Muscle layer of colon (tissue), 2 donors: Measurements from ENCODE around the gene USP10.

Source experiments
- H3K27ac ChIP-seq: one replicate; pipeline ENCODE4 v1.7.0; 2013; ENCODE audit warnings: low read depth, mild to moderate bottlenecking, low read length, moderate library complexity
- H3K27me3 ChIP-seq, 2 donors: one replicate each; pipeline ENCODE4 v1.7.0; 2013; ENCODE audit warnings: low read length in 2 of 2, mild to moderate bottlenecking in 2 of 2; ENCODE audit not compliant: insufficient read depth in 2 of 2, control insufficient read depth in 1 of 2
- H3K36me3 ChIP-seq: one replicate; pipeline ENCODE4 v1.7.0; 2013; ENCODE audit warnings: mild to moderate bottlenecking, low read length; ENCODE audit not compliant: insufficient read depth
- H3K4me1 ChIP-seq: one replicate; pipeline ENCODE4 v1.7.0; 2013; ENCODE audit warnings: mild to moderate bottlenecking, low read length; ENCODE audit not compliant: insufficient read depth
- H3K4me3 ChIP-seq, 2 donors: one replicate each; pipeline ENCODE4 v1.7.0; 2013; ENCODE audit warnings: low read length in 2 of 2, low read depth in 1 of 2, mild to moderate bottlenecking in 1 of 2, moderate library complexity in 1 of 2
- H3K9ac ChIP-seq: one replicate; pipeline ENCODE4 v1.7.0; 2013; ENCODE audit warnings: low read length
- H3K9me3 ChIP-seq: one replicate; pipeline ENCODE4 v1.7.0; 2013; ENCODE audit warnings: mild to moderate bottlenecking, low read length
- donor health status: abdominal sarcoma.
- donor health status: Adenocarcinoma of cecum.

The USP10 gene

GRCh38 chr16:84786605-84787262, 86.9 kb downstream of the USP10 start:
- H3K9me3 ChIP-seq, result no peaks in the 10 kb centered on the region
- H3K4me3 ChIP-seq, result no peak overlapping the region
- H3K36me3 ChIP-seq, result no peaks in the 10 kb centered on the region
- no peak overlapping the region for H3K9ac ChIP-seq
- no peaks in the 10 kb centered on the region for H3K27me3 ChIP-seq
- H3K27ac ChIP-seq, result peak overlapping the region; percentile 67
- H3K4me1 ChIP-seq, result peaks cover 23% of the 10 kb centered on the region

GRCh38 chr16:84787263-84787622, 87.4 kb downstream of the USP10 start:
- H3K4me3 ChIP-seq, result no peak overlapping the region
- H3K27me3 ChIP-seq, result no peaks in the 10 kb centered on the region
- H3K4me1 ChIP-seq, result peaks cover 23% of the 10 kb centered on the region
- H3K36me3 ChIP-seq, result no peaks in the 10 kb centered on the region
- no peaks in the 10 kb centered on the region for H3K9me3 ChIP-seq
- no peak overlapping the region for H3K9ac ChIP-seq
- peak overlapping the region; percentile 67 for H3K27ac ChIP-seq

GRCh38 chr16:84788920-84789391, 89.2 kb downstream of the USP10 start:
- H3K4me3 ChIP-seq, result no peak overlapping the region
- H3K36me3 ChIP-seq, result no peaks in the 10 kb centered on the region
- H3K9me3 ChIP-seq, result no peaks in the 10 kb centered on the region
- no peak overlapping the region for H3K27ac ChIP-seq
- peaks cover 23% of the 10 kb centered on the region for H3K4me1 ChIP-seq
- H3K27me3 ChIP-seq, result no peaks in the 10 kb centered on the region
- no peak overlapping the region for H3K9ac ChIP-seq

DNA sequence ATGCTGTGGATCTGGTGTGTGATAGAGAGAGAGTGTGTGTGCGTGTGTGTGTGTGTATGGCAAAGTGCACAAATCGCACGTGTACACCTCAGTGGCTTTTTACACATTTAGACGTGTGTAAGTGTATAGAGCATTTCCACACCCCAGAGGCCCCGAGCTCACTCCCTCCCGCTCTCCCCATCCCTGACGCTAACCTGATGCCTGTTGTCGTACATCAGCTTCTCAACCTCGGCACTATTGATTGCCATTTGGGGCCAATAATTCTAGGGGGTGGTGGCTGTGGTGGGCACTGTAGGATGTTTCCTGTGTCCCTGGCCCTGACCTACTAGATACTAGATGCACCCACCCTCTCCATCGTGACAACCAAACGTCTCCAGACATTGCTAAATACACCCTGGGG, 89.6 kb downstream of the USP10 start:
- H3K36me3 ChIP-seq, result no peaks in the 10 kb centered on the region
- H3K9ac ChIP-seq, result no peak overlapping the region
- H3K4me1 ChIP-seq, result peaks cover 25% of the 10 kb centered on the region
- H3K9me3 ChIP-seq, result no peaks in the 10 kb centered on the region
- no peak overlapping the region for H3K27ac ChIP-seq
- H3K27me3 ChIP-seq, result no peaks in the 10 kb centered on the region
- H3K4me3 ChIP-seq, result no peak overlapping the region

DNA sequence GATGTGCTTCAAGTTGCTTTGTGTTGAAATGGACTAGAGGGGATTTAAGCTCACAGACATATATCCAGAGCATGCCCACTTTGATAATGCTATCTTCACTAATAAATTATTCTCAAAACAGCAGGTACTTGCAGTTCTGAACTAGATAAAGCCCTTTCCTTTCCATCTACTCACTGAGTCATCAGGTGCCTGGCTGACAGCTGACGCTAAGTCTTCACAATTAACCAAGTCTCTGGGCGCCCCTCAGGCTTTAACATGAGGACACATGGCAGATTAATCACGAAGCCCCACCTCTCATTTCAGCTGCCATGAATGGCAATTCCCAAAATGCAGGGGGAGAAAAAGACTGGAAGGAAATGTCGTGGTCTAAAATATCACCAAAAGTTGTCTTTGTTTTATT, 90.5 kb downstream of the USP10 start:
- no peaks in the 10 kb centered on the region for H3K27me3 ChIP-seq
- no peak overlapping the region for H3K9ac ChIP-seq
- no peaks in the 10 kb centered on the region for H3K9me3 ChIP-seq
- no peaks in the 10 kb centered on the region for H3K36me3 ChIP-seq
- H3K27ac ChIP-seq, result no peak overlapping the region
- H3K4me1 ChIP-seq, result peaks cover 32% of the 10 kb centered on the region
- no peak overlapping the region for H3K4me3 ChIP-seq

GRCh38 chr16:84791088-84791487, 91.3 kb downstream of the USP10 start:
- Histone ChIP-seq H3K27me3 (no peaks in the 10 kb centered on the region), H3K36me3 (no peaks in the 10 kb centered on the region), H3K9me3 (no peaks in the 10 kb centered on the region), H3K4me1 (peaks cover 27% of the 10 kb centered on the region), H3K9ac (no peak overlapping the region), H3K27ac (no peak overlapping the region), H3K4me3 (no peak overlapping the region)

DNA sequence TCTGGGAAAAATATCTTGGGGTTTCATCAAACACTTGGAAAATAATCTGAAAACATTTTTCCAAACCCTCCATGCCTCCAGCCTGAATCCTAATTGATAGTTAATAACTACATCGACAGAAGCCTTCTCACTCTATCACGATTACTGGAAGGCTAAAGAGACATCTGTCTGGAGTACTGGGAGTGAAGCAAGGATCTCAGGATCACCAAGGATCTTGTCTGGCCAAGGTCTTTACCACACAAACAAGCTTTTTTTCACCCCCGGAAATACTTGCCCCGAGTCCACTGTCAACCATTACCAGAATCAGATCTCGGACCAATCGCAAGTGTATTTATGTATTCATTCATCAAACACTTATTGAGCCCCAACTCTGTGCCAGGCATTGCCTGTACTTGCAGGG, 91.7 kb downstream of the USP10 start:
- no peaks in the 10 kb centered on the region for H3K36me3 ChIP-seq

GRCh38 chr16:84794186-84794585, 94.4 kb downstream of the USP10 start:
- no peak overlapping the region for H3K9ac ChIP-seq
- H3K27ac ChIP-seq, result no peak overlapping the region
- H3K36me3 ChIP-seq, result no peaks in the 10 kb centered on the region
- no peak overlapping the region for H3K4me3 ChIP-seq
- peaks cover 10% of the 10 kb centered on the region for H3K4me1 ChIP-seq
- H3K27me3 ChIP-seq, result no peaks in the 10 kb centered on the region
- H3K9me3 ChIP-seq, result no peaks in the 10 kb centered on the region

More for the DNA sequence above, 91.7 kb downstream of the USP10 start:
- peaks cover 23% of the 10 kb centered on the region for H3K4me1 ChIP-seq
- no peak overlapping the region for H3K9ac ChIP-seq
- no peaks in the 10 kb centered on the region for H3K9me3 ChIP-seq
- H3K27me3 ChIP-seq, result no peaks in the 10 kb centered on the region
- H3K4me3 ChIP-seq, result no peak overlapping the region
- no peak overlapping the region for H3K27ac ChIP-seq

DNA sequence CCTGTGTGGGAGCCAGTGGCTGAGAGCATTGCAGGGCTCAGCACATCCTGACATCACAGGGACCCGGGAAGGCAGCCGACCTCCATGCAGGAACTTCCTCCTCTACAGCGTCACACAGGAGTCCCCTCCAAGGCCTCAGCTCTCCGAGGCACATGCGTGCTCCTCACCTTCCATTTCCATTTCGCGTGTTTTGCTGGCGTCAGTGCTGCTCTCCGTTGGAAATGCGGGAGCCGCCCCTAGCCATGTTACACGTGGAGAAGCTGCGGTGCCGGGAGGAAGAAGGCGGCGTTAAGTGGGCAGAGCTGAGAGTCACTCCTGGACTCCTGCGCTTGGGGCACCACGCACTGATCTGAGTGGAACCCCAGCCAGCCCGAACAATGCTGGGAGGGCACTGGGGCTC, 94.8 kb downstream of the USP10 start:
- Histone ChIP-seq H3K36me3 (no peaks in the 10 kb centered on the region), H3K9me3 (no peaks in the 10 kb centered on the region), H3K4me3 (no peak overlapping the region), H3K4me1 (peaks cover 10% of the 10 kb centered on the region), H3K27me3 (no peaks in the 10 kb centered on the region), H3K27ac (no peak overlapping the region), H3K9ac (no peak overlapping the region)

GRCh38 chr16:84795329-84796053, 95.7 kb downstream of the USP10 start:
- H3K36me3 ChIP-seq, result no peaks in the 10 kb centered on the region
- H3K4me3 ChIP-seq, result peak overlapping the region in 1 of 2 donors; percentile 47
- H3K27me3 ChIP-seq, result no peaks in the 10 kb centered on the region
- no peak overlapping the region for H3K9ac ChIP-seq
- H3K9me3 ChIP-seq, result no peaks in the 10 kb centered on the region
- H3K4me1 ChIP-seq, result peaks cover 10% of the 10 kb centered on the region
- peak overlapping the region; percentile 78 for H3K27ac ChIP-seq

DNA sequence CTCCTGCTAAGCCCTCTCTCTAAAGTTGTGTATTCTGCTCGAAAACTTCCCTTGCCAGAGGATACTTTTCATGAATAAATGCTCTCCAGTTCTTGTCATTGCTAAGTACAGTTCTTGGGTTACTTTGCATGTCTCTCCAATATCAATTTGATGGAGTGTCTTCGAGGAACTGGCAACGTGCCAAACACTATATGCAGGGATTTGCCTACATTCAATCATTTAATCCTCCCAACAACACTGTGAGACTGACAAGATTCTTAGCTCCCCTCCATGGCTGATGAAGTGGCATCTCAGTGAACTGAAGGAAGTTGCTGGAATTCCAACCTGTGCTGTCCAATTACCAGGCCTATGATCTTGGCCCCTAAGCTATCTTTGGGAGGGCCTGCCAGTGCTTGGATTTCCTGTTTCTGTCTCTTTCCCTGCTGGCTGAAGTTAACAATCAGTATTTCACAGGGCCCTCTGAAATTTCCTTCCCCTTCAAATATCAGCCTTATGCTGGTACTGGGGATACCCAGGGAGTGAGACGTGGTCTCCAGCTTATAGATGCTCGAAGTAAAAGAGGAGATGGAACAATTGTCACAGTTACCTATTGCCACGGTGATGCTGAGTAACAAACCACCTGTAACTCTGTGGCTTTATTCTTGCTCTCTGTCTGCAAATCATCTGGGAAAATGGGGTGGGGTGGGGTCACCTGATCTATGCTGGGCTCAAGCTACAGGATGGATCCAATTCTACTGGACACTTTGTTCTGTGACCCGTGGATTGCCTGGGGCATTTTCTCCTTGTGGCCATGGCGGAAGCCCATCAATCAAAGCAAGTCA, 100.6 kb downstream of the USP10 start:
- Histone ChIP-seq H3K4me3 (no peak overlapping the region), H3K27ac (no peak overlapping the region), H3K9me3 (no peaks in the 10 kb centered on the region), H3K36me3 (no peaks in the 10 kb centered on the region), H3K27me3 (no peaks in the 10 kb centered on the region), H3K9ac (no peak overlapping the region), H3K4me1 (peaks cover under 1% of the 10 kb centered on the region)
